ENCODE results near the gene COL23A1.

DNA sequence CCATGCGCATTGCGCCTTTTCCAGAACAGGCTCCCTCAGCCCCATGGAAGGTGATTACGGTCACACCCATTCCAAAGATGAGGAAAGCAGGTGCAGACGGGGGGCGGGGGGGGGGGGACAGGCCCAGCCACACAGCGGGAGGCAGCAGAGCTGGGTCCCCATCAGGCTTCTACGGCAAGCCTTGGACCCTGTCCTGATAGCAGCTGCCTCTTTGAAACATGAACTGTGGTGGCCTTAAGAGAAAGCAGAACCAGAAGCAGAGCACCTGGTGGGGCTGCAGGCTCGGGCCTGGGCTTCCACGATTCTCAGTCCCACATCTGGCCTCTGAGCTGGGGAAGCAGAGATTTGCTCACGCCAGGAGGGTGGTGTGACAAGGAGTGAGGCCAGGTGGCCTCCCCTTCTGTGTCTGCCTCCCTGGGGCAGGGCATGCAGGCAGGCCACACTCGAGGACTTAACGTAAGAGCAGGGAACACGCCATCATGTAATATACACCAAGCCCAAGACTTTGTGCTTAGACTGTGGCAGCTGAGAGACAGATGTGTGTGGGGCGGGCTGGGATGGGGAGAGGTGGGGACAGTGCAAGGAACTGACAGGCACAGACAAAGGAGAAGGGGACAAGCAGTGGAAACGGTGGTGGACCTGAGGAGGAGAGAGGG is 343.4 kb downstream of the COL23A1 start:
- TF ChIP-seq POLR2A (IDR thresholded peaks at IDR 0.05; ENCODE audit: low read length) = no peak
- TF ChIP-seq GATA1 (IDR thresholded peaks at IDR 0.05; ENCODE audit: low read depth, low read length) = no peak
